ENCODE data around the gene ZNF658. TPM values are rescaled to one million over a fixed set of nuclear protein-coding genes. Genes with fewer than 3 reads are reported as not detected.
"Not testable (repeated sequence)": the region's sequence is repeated elsewhere in the genome, so short reads cannot be mapped to it uniquely, and the experiment has no call there.

The ZNF658 gene
- total RNA-seq, 1 experiment from 2014 or later = 0.45 TPM

DNA sequence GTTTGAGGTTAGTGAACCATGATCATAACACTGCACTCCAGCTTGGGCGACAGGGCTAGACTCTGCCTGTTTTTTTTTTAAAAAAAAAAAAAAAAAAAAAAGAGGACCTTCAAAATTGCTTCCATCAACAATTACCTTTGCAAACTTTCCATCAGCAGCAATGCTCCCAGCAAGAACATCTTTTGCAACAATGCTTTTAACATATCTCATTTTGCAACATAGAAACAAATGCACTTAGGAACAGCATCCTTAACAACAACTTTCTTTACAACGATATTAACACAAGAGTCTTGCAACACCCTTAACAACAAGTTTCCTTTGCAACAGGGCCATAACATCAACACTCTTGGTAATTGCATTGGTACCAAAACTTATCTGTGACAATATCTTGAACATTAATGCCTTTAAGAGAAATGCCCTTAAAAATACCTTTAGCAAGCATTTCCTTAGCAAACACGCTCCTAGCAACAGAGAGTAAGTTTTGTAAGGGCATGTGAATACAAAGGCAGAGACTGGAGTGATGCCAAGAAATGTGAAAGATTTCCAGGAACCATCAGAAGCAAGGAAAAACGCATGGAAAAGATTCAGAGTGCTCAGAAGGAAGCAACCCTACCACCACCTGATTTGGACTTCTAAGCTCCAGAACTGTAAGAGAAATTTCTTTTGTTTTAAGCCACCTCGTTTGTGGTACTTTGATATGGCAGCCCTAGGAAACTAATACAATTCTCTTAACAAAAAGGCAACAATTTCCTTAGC, 42.1 kb downstream of the ZNF658 start:
- H3K27me3 Mint-ChIP-seq (ENCODE audit: insufficient read depth, unreplicated experiment); H3K36me3 ChIP-seq (ENCODE audit: control insufficient read depth, insufficient read depth, low read length); intact Hi-C loops (cut with micrococcal nuclease; ENCODE audit: unreplicated experiment); BruUV-seq (replicated peaks); H3K27ac Mint-ChIP-seq (ENCODE audit: unreplicated experiment); H3K4me1 ChIP-seq; H3K36me3 Mint-ChIP-seq (ENCODE audit: insufficient read depth, unreplicated experiment); H3K9me3 ChIP-seq; H3K4me1 Mint-ChIP-seq (ENCODE audit: low read depth, unreplicated experiment); H3K9me3 Mint-ChIP-seq (ENCODE audit: unreplicated experiment); H3K4me3 ChIP-seq (ENCODE audit: low read depth, low read length); POLR2A ChIA-PET; CTCF ChIA-PET; DNase-seq; H3K4me3 Mint-ChIP-seq (ENCODE audit: unreplicated experiment); H3K27me3 ChIP-seq (replicated peaks; ENCODE audit: control insufficient read depth, insufficient read depth, low read length): not testable (repeated sequence)

DNA sequence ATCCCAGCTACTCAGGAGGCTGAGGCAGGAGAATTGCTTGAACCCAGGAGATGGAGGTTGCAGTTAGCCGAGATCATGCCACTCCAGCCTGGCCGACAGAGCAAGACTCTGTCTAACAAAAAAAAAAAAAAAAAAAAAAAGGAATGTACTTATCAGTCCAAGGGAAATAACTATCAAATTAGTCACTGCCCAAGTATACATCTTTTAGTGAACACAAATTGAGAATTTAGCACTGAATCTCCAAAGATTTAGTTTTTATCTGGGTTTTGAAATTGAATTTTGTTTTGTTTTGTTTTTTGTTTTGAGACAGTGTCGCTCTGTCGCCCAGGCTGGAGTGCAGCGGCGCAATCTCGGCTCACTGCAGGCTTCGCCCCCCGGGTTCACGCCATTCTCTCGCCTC, 52.1 kb downstream of the ZNF658 start:
- H3K4me3 ChIP-seq (ENCODE audit: low read depth, low read length); H3K36me3 ChIP-seq (ENCODE audit: control insufficient read depth, insufficient read depth, low read length); H3K4me1 ChIP-seq; H3K27me3 ChIP-seq (replicated peaks; ENCODE audit: control insufficient read depth, insufficient read depth, low read length); CTCF ChIA-PET; BruUV-seq (replicated peaks); H3K27ac Mint-ChIP-seq (ENCODE audit: unreplicated experiment); H3K36me3 Mint-ChIP-seq (ENCODE audit: insufficient read depth, unreplicated experiment); H3K9me3 Mint-ChIP-seq (ENCODE audit: unreplicated experiment); intact Hi-C loops (cut with micrococcal nuclease; ENCODE audit: unreplicated experiment); H3K4me3 Mint-ChIP-seq (ENCODE audit: unreplicated experiment); H3K4me1 Mint-ChIP-seq (ENCODE audit: low read depth, unreplicated experiment); H3K27me3 Mint-ChIP-seq (ENCODE audit: insufficient read depth, unreplicated experiment); H3K9me3 ChIP-seq; POLR2A ChIA-PET; DNase-seq: not testable (repeated sequence)

Other genes with a start within 250 kb of the ZNF658 start
- gene SPATA31A3, start 91.8 kb downstream of the ZNF658 start, total RNA-seq (2022) = not detected in 2 replicates